HepG2 (cell line): ENCODE results near the gene CD48. TPM values are rescaled to one million over a fixed set of nuclear protein-coding genes. Genes with fewer than 3 reads are reported as not detected.

ENCODE experiments used
- ATAC-seq: fragments of 200-7000 bp; cut with Tn5 transposase; 3 replicates; pipeline ENCODE4 v1.9.1; 2020; ENCODE audit warnings: mild to moderate bottlenecking, moderate library complexity
- BruUV-seq: library from RNA; stranded (reverse); fragments of 400-500 nt; replicated peaks from 2 replicates; lab custom pipeline; 2021; lab: Mats Ljungman, UMichigan
- CTCF ChIA-PET: fragments of 300-600 bp; formaldehyde crosslinking; extraction: SDS; loops from one replicate; lab custom pipeline; 2021; ENCODE audit warnings: low total read pairs, inconsistent platforms, low intra/inter-chr PET ratio; lab: Yijun Ruan, JAX
- POLR2A ChIA-PET: fragments of 350-600 bp; sonication (Branson Sonifier 250); formaldehyde crosslinking; loops from one replicate; lab custom pipeline; 2020; ENCODE audit warnings: antibody characterized with exemption, inconsistent platforms; lab: Yijun Ruan, JAX
- DNase-seq: peaks from one replicate; pipeline ENCODE4 v3.0.0-alpha.2; 2015; ENCODE audit warnings: low spot score
- FAIRE-seq: peaks from 3 replicates; lab custom pipeline; 2011; peaks lifted over from hg19 to GRCh38; lab: Jason Lieb, UNC
- H2AFZ ChIP-seq: one replicate; pipeline ENCODE4 v1.6.1; 2011; ENCODE audit warnings: low read length, inconsistent platforms
- H3K27ac ChIP-seq: fragments of 300-600 bp; 3 replicates; pipeline ENCODE4 v1.8.0; 2011; ENCODE audit warnings: mixed run types, mild to moderate bottlenecking, mixed read lengths, low read length, inconsistent platforms; ENCODE audit not compliant: insufficient read depth; ENCODE audit errors: extremely low read length
- H3K27me3 ChIP-seq, 2 experiments: fragments of 200-600 bp in 1 of 2; 2 replicates in 1 of 2; 3 replicates in 1 of 2; pipeline versions ENCODE4 v1.6.0 to v1.8.0; 2011; ENCODE audit warnings: low read length in 2 of 2, mild to moderate bottlenecking in 2 of 2, moderate library complexity in 2 of 2, inconsistent platforms in 1 of 2; ENCODE audit not compliant: insufficient read depth in 2 of 2, control insufficient read depth in 1 of 2
- H3K36me3 ChIP-seq, 2 experiments: fragments of 200-600 bp in 1 of 2; replicated peaks in 1 of 2; 2 replicates in 1 of 2; 3 replicates in 1 of 2; pipeline versions ENCODE4 v1.5.1 to v1.8.0; 2011; ENCODE audit warnings: low read length in 2 of 2, inconsistent platforms in 1 of 2; ENCODE audit not compliant: insufficient read depth in 2 of 2, control insufficient read depth in 1 of 2
- H3K4me1 ChIP-seq: 2 replicates; pipeline ENCODE4 v1.5.1; 2012; ENCODE audit warnings: low read length, inconsistent platforms; ENCODE audit not compliant: insufficient read depth
- H3K4me2 ChIP-seq: 2 replicates; pipeline ENCODE4 v1.6.0; 2011; ENCODE audit warnings: low read depth, low read length, inconsistent platforms
- H3K4me3 ChIP-seq, 3 experiments: fragments of 200-600 bp in 1 of 3; sonication (generic), shearing (Covaris generic) in 1 of 3; replicated peaks in 1 of 3; 2 replicates each; pipeline ENCODE4 v1.5.1; 2011 to 2016; ENCODE audit warnings: low read length in 3 of 3, inconsistent platforms in 2 of 3, low read depth in 2 of 3, mild to moderate bottlenecking in 2 of 3, control low read depth in 1 of 3, mixed read lengths in 1 of 3; ENCODE audit not compliant: insufficient read depth in 1 of 3
- H3K79me2 ChIP-seq: one replicate; pipeline ENCODE4 v1.6.1; 2011; ENCODE audit warnings: low read length, inconsistent platforms; ENCODE audit not compliant: insufficient read depth
- H3K9ac ChIP-seq: 2 replicates; pipeline ENCODE4 v1.6.0; 2011; ENCODE audit warnings: mild to moderate bottlenecking, low read depth, low read length, inconsistent platforms; ENCODE audit not compliant: insufficient read depth
- H3K9me3 ChIP-seq: 2 replicates; pipeline ENCODE4 v1.5.1; 2012; ENCODE audit warnings: mild to moderate bottlenecking, low read length
- H4K20me1 ChIP-seq: 2 replicates; pipeline ENCODE4 v1.6.0; 2011; ENCODE audit warnings: inconsistent platforms, mild to moderate bottlenecking, low read length, moderate library complexity; ENCODE audit not compliant: insufficient read depth
- AHR ChIP-seq: IDR thresholded peaks from 2 replicates; pipeline ENCODE4 v1.6.1; 2018; ENCODE audit warnings: missing genetic modification reagents, missing compliant biosample characterization
- BORCS8-MEF2B ChIP-seq: sonication (generic); formaldehyde crosslinking; IDR thresholded peaks from 2 replicates; pipeline ENCODE4 v1.8.0; 2022; ENCODE audit warnings: mild to moderate bottlenecking, missing genetic modification reagents
- ELF3 ChIP-seq: IDR thresholded peaks from 2 replicates; pipeline ENCODE4 v1.6.1; 2016; ENCODE audit warnings: missing genetic modification reagents, missing compliant biosample characterization
- ETV6 ChIP-seq: sonication (generic); formaldehyde crosslinking; conservative IDR thresholded peaks from 2 replicates; pipeline ENCODE4 v1.4.0; 2020; ENCODE audit warnings: missing genetic modification reagents
- HOXA9 ChIP-seq: sonication (generic); formaldehyde crosslinking; IDR thresholded peaks from 2 replicates; pipeline ENCODE4 v1.8.1; 2022; ENCODE audit warnings: missing genetic modification reagents, mild to moderate bottlenecking, moderate library complexity, borderline replicate concordance
- POGZ ChIP-seq: sonication (generic); formaldehyde crosslinking; IDR thresholded peaks from 2 replicates; pipeline ENCODE4 v1.4.0; 2020; ENCODE audit warnings: mild to moderate bottlenecking, missing genetic modification reagents
- RAD51 ChIP-seq: fragments of 450-650 bp; IDR thresholded peaks from 2 replicates; pipeline ENCODE4 v1.6.1; 2016; ENCODE audit warnings: borderline replicate concordance
- RFXAP ChIP-seq: sonication (generic); formaldehyde crosslinking; IDR thresholded peaks from 2 replicates; pipeline ENCODE4 v1.4.0; 2020; ENCODE audit warnings: missing genetic modification reagents, borderline replicate concordance
- YEATS2 ChIP-seq: sonication (generic); formaldehyde crosslinking; IDR thresholded peaks from 2 replicates; pipeline ENCODE4 v1.4.0; 2020; ENCODE audit warnings: missing genetic modification reagents, borderline replicate concordance
- ZNF10 ChIP-seq: sonication (generic); formaldehyde crosslinking; IDR thresholded peaks from 2 replicates; pipeline ENCODE4 v1.4.0; 2020; ENCODE audit warnings: mild to moderate bottlenecking, low read depth, missing genetic modification reagents, borderline replicate concordance
- ZNF251 ChIP-seq: sonication (generic); formaldehyde crosslinking; IDR thresholded peaks from 2 replicates; pipeline ENCODE4 v1.9.0; 2021; ENCODE audit warnings: mild to moderate bottlenecking, missing genetic modification reagents
- ZNF431 ChIP-seq: sonication (generic); formaldehyde crosslinking; IDR thresholded peaks from 2 replicates; pipeline ENCODE4 v1.9.0; 2022; ENCODE audit warnings: missing genetic modification reagents, low read depth, mild to moderate bottlenecking, borderline replicate concordance
- ZNF44 ChIP-seq: sonication (generic); formaldehyde crosslinking; IDR thresholded peaks from 2 replicates; pipeline ENCODE4 v1.5.1; 2020; ENCODE audit warnings: mild to moderate bottlenecking, missing genetic modification reagents
- ZNF83 ChIP-seq: sonication (generic); formaldehyde crosslinking; IDR thresholded peaks from 2 replicates; pipeline ENCODE4 v1.4.0; 2020; ENCODE audit warnings: missing genetic modification reagents, mild to moderate bottlenecking, borderline replicate concordance
- in situ Hi-C: cut with HindIII; loops from 2 replicates; pipeline ENCODE4 v1.10.0; 2017; ENCODE audit warnings: low pct_unique_long_range_greater_than_20kb; ENCODE audit not compliant: extremely low pct_ligation_motif_present
- intact Hi-C: fragments of 100-400 bp; cut with micrococcal nuclease; formaldehyde crosslinking; loops from one replicate; pipeline ENCODE4 v1.10.0; 2022; ENCODE audit not compliant: unreplicated experiment
- polyA plus RNA-seq, 8 experiments: library from polyadenylated mRNA; depleted of rRNA in 3 of 8; stranded (reverse) in 7 of 8; unstranded in 1 of 8; fragments of >200 nt; fragmentation: Illumina TruSeq in 4 of 8; extraction: Trizol in 4 of 8; gene quantifications; 2 replicates each; pipeline versions ENCODE4 v1.2.1 to v1.2.3, GENCODE V29; 2011 to 2016; ENCODE audit warnings: low read depth in 4 of 8, missing spikeins in 1 of 8, mixed read lengths in 1 of 8; ENCODE audit not compliant: insufficient read depth in 1 of 8
- total RNA-seq, 5 experiments: library from RNA; depleted of rRNA; stranded (reverse); fragments of >200 nt; fragmentation: Illumina TruSeq; extraction: Trizol; gene quantifications; 2 replicates each; pipeline ENCODE4 v1.2.3, GENCODE V29; 2016; ENCODE audit warnings: low read depth in 1 of 5
- TF ChIP-seq, protein P1 (sequence below): sonication (generic); formaldehyde crosslinking; IDR thresholded peaks from 2 replicates; pipeline ENCODE4 v1.4.0; 2020; ENCODE audit warnings: low read depth, missing genetic modification reagents
- TF ChIP-seq, protein P2 (sequence below): sonication (generic); formaldehyde crosslinking; IDR thresholded peaks from 2 replicates; pipeline ENCODE4 v1.5.1; 2020; ENCODE audit warnings: missing genetic modification reagents, mild to moderate bottlenecking, borderline replicate concordance
- TF ChIP-seq, protein P3 (sequence below): conservative IDR thresholded peaks from 2 replicates; pipeline ENCODE4 v1.6.1; 2018; ENCODE audit warnings: missing genetic modification reagents
- TF ChIP-seq, protein P4 (sequence below): sonication (generic); formaldehyde crosslinking; IDR thresholded peaks from 2 replicates; pipeline ENCODE4 v1.4.0; 2020; ENCODE audit warnings: mild to moderate bottlenecking, missing genetic modification reagents

Gene CD48
- total and polyA plus RNA-seq, 2 of the 13 experiments (the other 11 are each of a cell fraction or from before 2014, with no cell fraction given): not detected

DNA sequence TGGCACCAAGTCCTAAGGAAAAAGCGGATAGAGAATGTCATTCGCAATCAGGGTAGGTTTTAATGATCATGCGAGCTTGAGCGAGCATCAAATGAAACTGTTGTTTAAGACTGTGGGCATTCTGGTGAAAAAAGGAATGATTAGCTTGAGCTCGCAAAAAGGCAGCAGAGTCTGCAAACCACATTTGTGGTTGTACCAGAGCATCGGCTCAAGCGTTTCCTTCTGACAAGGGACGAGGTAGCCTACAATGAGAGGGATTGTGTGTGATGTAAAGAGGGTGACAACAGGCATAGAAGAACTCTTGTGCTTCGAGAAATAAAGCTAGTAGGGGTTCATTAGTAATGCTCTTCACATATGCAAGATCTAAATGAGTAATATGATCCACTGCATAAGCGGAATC is 11.1 kb upstream of the CD48 start (continued):
- TF ChIP-seq, protein P1, sequence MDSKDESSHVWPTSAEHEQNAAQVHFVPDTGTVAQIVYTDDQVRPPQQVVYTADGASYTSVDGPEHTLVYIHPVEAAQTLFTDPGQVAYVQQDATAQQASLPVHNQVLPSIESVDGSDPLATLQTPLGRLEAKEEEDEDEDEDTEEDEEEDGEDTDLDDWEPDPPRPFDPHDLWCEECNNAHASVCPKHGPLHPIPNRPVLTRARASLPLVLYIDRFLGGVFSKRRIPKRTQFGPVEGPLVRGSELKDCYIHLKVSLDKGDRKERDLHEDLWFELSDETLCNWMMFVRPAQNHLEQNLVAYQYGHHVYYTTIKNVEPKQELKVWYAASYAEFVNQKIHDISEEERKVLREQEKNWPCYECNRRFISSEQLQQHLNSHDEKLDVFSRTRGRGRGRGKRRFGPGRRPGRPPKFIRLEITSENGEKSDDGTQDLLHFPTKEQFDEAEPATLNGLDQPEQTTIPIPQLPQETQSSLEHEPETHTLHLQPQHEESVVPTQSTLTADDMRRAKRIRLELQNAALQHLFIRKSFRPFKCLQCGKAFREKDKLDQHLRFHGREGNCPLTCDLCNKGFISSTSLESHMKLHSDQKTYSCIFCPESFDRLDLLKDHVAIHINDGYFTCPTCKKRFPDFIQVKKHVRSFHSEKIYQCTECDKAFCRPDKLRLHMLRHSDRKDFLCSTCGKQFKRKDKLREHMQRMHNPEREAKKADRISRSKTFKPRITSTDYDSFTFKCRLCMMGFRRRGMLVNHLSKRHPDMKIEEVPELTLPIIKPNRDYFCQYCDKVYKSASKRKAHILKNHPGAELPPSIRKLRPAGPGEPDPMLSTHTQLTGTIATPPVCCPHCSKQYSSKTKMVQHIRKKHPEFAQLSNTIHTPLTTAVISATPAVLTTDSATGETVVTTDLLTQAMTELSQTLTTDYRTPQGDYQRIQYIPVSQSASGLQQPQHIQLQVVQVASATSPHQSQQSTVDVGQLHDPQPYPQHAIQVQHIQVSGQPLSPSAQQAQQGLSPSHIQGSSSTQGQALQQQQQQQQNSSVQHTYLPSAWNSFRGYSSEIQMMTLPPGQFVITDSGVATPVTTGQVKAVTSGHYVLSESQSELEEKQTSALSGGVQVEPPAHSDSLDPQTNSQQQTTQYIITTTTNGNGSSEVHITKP: no peak
- TF ChIP-seq RAD51 (no peak), POGZ (CRISPR knock-in tag) (no peak), ZNF10 (CRISPR knock-in tag) (no peak)

DNA sequence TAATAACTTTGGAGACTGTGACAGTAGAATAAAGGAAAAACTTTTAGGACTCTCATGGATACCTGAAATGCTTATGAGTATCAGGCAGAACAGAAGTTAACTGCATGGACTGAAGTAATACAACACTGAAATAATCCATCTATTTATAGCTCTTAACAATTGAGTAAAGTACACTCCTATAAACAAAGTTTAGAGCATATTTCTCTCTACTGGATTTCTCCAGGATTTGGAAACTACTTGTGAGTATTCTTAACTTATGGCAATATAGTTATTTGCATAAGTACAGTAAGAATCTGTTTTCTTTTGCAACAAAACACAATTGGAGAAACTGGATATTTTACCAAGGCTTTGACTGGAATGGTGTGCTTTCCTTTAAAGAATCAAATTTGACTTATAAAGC is 9.9 kb upstream of the CD48 start:
- ATAC-seq (no peak), DNase-seq (no peak), FAIRE-seq (no peak)
- no peaks in the 10 kb centered on the region for H3K79me2 ChIP-seq
- BruUV-seq: no TSS peak
- H3K9ac ChIP-seq: no peak overlapping the region
- H3K4me3 ChIP-seq: no peak overlapping the region
- peaks cover 6% of the 10 kb centered on the region for H3K4me1 ChIP-seq
- no peaks in the 10 kb centered on the region for H3K36me3 ChIP-seq
- ChIA-PET CTCF (no interaction called here), POLR2A (no interaction called here)
- H2AFZ ChIP-seq: no peak overlapping the region
- H4K20me1 ChIP-seq: no peaks in the 10 kb centered on the region
- intact Hi-C loops (no loop called here), in situ Hi-C loops (loop anchor here (10.0 kb wide), 1 partner anchor 233 kb away; the partner anchor contains the start of gene ITLN2)
- no peak overlapping the region for H3K27ac ChIP-seq
- H3K27me3 ChIP-seq: peaks cover 0 to 12% of the 10 kb centered on the region in 2 experiments; a peak in 3 of 5 replicates
- no peak overlapping the region for H3K4me2 ChIP-seq
- no peaks in the 10 kb centered on the region for H3K9me3 ChIP-seq
- TF ChIP-seq, protein P2, sequence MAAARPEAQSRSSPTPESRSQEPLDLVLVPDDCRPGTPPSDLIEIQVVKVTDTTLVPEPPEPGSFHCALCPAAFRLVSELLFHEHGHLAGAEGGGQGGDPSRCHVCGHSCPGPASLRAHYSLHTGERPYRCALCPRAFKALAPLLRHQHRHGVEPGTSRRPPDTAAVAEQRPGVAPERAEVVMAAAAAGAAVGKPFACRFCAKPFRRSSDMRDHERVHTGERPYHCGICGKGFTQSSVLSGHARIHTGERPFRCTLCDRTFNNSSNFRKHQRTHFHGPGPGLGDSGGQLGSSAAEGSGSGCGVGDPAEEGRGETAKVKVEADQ (CRISPR knock-in tag): no peak
- no peak for TF ChIP-seq ZNF44
- no peak for TF ChIP-seq ELF3 (CRISPR knock-in tag)
- TF ChIP-seq ZNF83 (CRISPR knock-in tag): no peak
- no peak for TF ChIP-seq YEATS2 (CRISPR knock-in tag)
- TF ChIP-seq, protein P3, sequence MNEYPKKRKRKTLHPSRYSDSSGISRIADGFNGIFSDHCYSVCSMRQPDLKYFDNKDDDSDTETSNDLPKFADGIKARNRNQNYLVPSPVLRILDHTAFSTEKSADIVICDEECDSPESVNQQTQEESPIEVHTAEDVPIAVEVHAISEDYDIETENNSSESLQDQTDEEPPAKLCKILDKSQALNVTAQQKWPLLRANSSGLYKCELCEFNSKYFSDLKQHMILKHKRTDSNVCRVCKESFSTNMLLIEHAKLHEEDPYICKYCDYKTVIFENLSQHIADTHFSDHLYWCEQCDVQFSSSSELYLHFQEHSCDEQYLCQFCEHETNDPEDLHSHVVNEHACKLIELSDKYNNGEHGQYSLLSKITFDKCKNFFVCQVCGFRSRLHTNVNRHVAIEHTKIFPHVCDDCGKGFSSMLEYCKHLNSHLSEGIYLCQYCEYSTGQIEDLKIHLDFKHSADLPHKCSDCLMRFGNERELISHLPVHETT (CRISPR knock-in tag): no peak
- TF ChIP-seq BORCS8-MEF2B (CRISPR knock-in tag): no peak
- TF ChIP-seq AHR (CRISPR knock-in tag): no peak
- TF ChIP-seq ZNF251 (CRISPR knock-in tag): no peak
- no peak for TF ChIP-seq RFXAP
- TF ChIP-seq HOXA9: no peak
- no peak for TF ChIP-seq ZNF431 (CRISPR knock-in tag)
- TF ChIP-seq, protein P4, sequence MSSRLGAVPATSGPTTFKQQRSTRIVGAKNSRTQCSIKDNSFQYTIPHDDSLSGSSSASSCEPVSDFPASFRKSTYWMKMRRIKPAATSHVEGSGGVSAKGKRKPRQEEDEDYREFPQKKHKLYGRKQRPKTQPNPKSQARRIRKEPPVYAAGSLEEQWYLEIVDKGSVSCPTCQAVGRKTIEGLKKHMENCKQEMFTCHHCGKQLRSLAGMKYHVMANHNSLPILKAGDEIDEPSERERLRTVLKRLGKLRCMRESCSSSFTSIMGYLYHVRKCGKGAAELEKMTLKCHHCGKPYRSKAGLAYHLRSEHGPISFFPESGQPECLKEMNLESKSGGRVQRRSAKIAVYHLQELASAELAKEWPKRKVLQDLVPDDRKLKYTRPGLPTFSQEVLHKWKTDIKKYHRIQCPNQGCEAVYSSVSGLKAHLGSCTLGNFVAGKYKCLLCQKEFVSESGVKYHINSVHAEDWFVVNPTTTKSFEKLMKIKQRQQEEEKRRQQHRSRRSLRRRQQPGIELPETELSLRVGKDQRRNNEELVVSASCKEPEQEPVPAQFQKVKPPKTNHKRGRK (CRISPR knock-in tag): no peak
- TF ChIP-seq ETV6 (CRISPR knock-in tag): no peak
